IMR-90 (cell line): ENCODE results near the gene COPZ1.

Experiments
- BHLHE40 ChIP-seq: fragments of 150-350 bp; IDR thresholded peaks from 2 replicates; pipeline ENCODE4 v1.6.1; 2016; ENCODE audit warnings: mild to moderate bottlenecking, low read depth, low read length
- CHD1 ChIP-seq: IDR thresholded peaks from 2 replicates; pipeline ENCODE4 v1.6.1; 2012; ENCODE audit warnings: low read depth, low read length, improper control_type of control experiment
- MAFK ChIP-seq: IDR thresholded peaks from 2 replicates; pipeline ENCODE4 v1.6.1; 2012; ENCODE audit warnings: low read depth, low read length, improper control_type of control experiment
- MAZ ChIP-seq: IDR thresholded peaks from 2 replicates; pipeline ENCODE4 v1.6.1; 2012; ENCODE audit warnings: low read depth, mild to moderate bottlenecking, low read length, improper control_type of control experiment, moderate library complexity, borderline replicate concordance
- POLR2A ChIP-seq: IDR thresholded peaks from 2 replicates; pipeline ENCODE4 v1.6.1; 2012; ENCODE audit warnings: mild to moderate bottlenecking, low read depth, low read length
- RCOR1 ChIP-seq: IDR thresholded peaks from 2 replicates; pipeline ENCODE4 v1.6.1; 2012; ENCODE audit warnings: mild to moderate bottlenecking, low read length, improper control_type of control experiment; ENCODE audit not compliant: insufficient replicate concordance
- RFX5 ChIP-seq: IDR thresholded peaks from 2 replicates; pipeline ENCODE4 v1.8.0; 2012; ENCODE audit warnings: low read depth, mild to moderate bottlenecking, low read length, moderate library complexity
- TF ChIP-seq, protein P1 (sequence below): conservative IDR thresholded peaks from 2 replicates; pipeline ENCODE4 v1.5.1; 2012; ENCODE audit warnings: mild to moderate bottlenecking, low read depth, low read length, improper control_type of control experiment
- TF ChIP-seq, protein P2 (sequence below): fragments of 150-350 bp; IDR thresholded peaks from 2 replicates; pipeline ENCODE4 v1.6.1; 2016; ENCODE audit warnings: low read depth, mild to moderate bottlenecking, low read length, moderate library complexity, borderline replicate concordance

DNA sequence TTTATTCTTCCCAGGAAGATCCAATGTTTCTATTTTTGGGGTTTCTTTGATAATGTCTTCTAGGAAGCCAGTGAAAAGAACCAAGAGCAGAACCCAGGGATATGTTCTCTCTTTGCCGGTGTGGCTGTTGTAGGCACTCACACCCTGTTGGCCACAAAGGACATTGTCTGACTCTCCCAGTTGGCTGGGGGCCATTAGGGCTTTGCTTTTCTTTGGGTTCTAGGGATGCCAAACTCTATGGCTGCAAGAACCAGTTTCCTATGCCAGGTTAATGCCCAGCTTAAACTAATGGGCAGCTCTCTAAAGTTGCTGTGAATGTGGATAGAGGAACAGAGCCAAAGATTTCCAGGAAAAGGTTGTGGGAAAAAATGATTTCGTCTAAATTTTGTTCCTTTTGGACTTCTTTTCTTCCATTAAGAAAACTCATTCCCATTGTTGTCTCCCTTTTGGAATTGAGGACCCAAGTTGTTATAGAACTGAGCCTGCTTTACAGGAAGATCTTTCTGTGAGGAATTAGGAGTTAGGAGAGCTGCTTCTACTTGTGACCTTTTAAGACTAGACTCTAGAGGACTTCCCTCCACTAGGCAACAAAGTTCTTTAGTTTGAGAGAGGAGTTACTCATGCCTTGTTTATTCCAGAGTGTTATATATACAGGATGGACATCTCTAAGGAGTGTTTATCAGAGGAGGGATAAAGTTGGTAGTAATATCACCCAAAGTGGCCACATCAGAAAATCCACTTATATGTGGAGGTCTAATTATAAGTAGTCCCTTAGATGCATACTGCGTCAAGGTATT is 13.1 kb downstream of the COPZ1 start:
- TF ChIP-seq, protein P1, sequence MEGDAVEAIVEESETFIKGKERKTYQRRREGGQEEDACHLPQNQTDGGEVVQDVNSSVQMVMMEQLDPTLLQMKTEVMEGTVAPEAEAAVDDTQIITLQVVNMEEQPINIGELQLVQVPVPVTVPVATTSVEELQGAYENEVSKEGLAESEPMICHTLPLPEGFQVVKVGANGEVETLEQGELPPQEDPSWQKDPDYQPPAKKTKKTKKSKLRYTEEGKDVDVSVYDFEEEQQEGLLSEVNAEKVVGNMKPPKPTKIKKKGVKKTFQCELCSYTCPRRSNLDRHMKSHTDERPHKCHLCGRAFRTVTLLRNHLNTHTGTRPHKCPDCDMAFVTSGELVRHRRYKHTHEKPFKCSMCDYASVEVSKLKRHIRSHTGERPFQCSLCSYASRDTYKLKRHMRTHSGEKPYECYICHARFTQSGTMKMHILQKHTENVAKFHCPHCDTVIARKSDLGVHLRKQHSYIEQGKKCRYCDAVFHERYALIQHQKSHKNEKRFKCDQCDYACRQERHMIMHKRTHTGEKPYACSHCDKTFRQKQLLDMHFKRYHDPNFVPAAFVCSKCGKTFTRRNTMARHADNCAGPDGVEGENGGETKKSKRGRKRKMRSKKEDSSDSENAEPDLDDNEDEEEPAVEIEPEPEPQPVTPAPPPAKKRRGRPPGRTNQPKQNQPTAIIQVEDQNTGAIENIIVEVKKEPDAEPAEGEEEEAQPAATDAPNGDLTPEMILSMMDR, result 0 out of 2 replicates have a peak, but pooled peaks have one; percentile 4
- TF ChIP-seq, protein P2, sequence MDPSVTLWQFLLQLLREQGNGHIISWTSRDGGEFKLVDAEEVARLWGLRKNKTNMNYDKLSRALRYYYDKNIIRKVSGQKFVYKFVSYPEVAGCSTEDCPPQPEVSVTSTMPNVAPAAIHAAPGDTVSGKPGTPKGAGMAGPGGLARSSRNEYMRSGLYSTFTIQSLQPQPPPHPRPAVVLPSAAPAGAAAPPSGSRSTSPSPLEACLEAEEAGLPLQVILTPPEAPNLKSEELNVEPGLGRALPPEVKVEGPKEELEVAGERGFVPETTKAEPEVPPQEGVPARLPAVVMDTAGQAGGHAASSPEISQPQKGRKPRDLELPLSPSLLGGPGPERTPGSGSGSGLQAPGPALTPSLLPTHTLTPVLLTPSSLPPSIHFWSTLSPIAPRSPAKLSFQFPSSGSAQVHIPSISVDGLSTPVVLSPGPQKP, result no peak
- no peak for TF ChIP-seq RCOR1
- no peak for TF ChIP-seq MAZ
- no peak for TF ChIP-seq CHD1
- TF ChIP-seq POLR2A, result no peak
- no peak for TF ChIP-seq BHLHE40
- TF ChIP-seq RFX5, result no peak
- no peak for TF ChIP-seq MAFK
